GM19238 (cell line): ENCODE results near the gene ALKBH1.

Experiments
- DNase-seq: peaks from one replicate; pipeline ENCODE4 v3.0.0; 2011; ENCODE audit warnings: low spot score; ENCODE audit not compliant: insufficient read length

The ALKBH1 gene

DNA sequence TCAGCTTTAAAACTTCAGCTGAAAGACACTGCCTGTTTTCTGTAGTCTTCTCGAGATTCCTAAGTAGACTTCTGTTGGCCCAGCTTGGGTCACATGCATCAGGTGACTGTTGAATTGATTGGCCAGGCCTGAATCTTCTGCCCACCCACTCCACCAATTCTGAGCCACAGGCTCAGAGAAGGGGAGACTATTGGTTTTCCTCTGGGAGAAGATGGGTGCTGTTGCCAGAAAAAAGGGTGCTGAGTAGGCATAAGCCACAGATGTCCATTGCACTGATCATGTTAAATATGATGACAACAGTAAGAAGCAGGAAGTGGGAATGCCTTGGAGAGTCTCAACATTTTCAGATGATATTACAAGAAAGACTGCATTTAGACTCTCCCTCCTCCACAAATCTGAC lies 84.6 kb downstream of the ALKBH1 start:
- no peak for DNase-seq
